HCT116 (cell line): ENCODE measurements around the gene NXT1.

Experiments
- EGR1 ChIP-seq: IDR thresholded peaks from 2 replicates; pipeline ENCODE4 v1.6.1; 2012; ENCODE audit warnings: low read depth
- ELF1 ChIP-seq: IDR thresholded peaks from 2 replicates; pipeline ENCODE4 v1.6.1; 2012; ENCODE audit warnings: low read depth, borderline replicate concordance
- EZH2phosphoT487 ChIP-seq: fragments of 200-600 bp; IDR thresholded peaks from 2 replicates; pipeline ENCODE4 v1.6.1; 2018; ENCODE audit warnings: antibody characterized with exemption, borderline replicate concordance
- POLR2A ChIP-seq: IDR thresholded peaks from 2 replicates; pipeline ENCODE4 v1.7.0; 2011; ENCODE audit warnings: borderline replicate concordance; ENCODE audit not compliant: insufficient read depth, insufficient read length; ENCODE audit errors: extremely low read depth
- RAD21 ChIP-seq: IDR thresholded peaks from 2 replicates; pipeline ENCODE4 v1.6.1; 2012; ENCODE audit warnings: low read depth, mild to moderate bottlenecking
- YY1 ChIP-seq: IDR thresholded peaks from 2 replicates; pipeline ENCODE4 v1.6.1; 2011; ENCODE audit warnings: low read length, low read depth, moderate library complexity, mild to moderate bottlenecking; ENCODE audit not compliant: insufficient replicate concordance; ENCODE audit errors: extremely low read depth
- ZNF274 ChIP-seq: fragments of 200-500 bp; sonication (Bioruptor generic); IDR thresholded peaks from 2 replicates; pipeline ENCODE4 v1.6.1; 2014; ENCODE audit warnings: mild to moderate bottlenecking, low read depth, low read length, inconsistent platforms
- TF ChIP-seq, protein P1 (sequence below): IDR thresholded peaks from 2 replicates; pipeline ENCODE4 v1.6.1; 2012
- TF ChIP-seq, protein P2 (sequence below), 3 experiments: fragments of 200-600 bp in 1 of 3; sonication (generic) in 1 of 3; IDR thresholded peaks in 2 of 3; conservative IDR thresholded peaks in 1 of 3; 2 replicates each; pipeline ENCODE4 v1.5.1; 2012 to 2017; ENCODE audit warnings: low read depth in 2 of 3, low read length in 2 of 3, antibody characterized with exemption in 1 of 3, borderline replicate concordance in 1 of 3, control low read depth in 1 of 3, mild to moderate bottlenecking in 1 of 3, mixed read lengths in 1 of 3, mixed run types in 1 of 3, moderate library complexity in 1 of 3; ENCODE audit not compliant: insufficient read depth in 1 of 3
- TF ChIP-seq, protein P3 (sequence below): IDR thresholded peaks from 2 replicates; pipeline ENCODE4 v1.6.1; 2012; ENCODE audit warnings: low read depth

DNA sequence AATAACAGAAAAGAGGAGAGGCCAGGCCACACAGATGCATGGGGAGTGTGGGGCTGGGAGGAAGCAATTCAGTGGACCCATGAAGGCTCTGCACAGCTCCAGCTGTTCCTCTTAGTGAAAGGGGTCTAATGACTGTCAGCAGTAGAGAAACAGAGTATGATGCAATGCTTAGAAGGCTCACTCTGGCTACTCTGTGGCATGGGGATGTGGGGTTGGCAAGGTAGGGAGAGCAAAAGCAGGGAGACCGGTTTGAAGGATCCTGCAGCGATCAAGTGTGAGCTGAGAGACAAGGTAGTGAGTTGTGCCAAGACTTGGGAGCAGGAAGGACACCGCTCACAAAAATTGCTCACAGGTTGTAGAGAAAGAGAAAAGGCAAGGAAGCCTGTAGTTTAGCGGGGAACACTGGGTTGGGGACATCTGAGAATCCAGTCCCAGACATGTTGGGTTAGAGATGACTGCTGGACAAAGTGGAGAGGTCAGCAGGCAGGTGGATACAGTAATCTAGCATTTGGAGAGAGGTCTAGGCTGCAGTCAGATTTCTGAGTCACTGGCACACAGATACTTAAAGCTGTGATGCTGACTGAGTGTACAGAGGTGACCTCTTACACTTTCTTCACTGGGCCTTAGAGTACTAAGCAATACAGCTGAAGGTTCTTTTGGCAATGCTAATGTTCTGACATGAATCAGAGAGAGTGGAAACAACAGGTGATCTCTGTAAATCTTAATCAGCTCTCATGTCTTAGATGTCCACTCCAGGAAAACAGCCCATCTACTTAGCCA lies 43.6 kb downstream of the NXT1 start:
- TF ChIP-seq, protein P1, sequence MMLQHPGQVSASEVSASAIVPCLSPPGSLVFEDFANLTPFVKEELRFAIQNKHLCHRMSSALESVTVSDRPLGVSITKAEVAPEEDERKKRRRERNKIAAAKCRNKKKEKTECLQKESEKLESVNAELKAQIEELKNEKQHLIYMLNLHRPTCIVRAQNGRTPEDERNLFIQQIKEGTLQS = no peak
- TF ChIP-seq RAD21 (no peak), POLR2A (no peak), EGR1 (no peak), YY1 (no peak), ZNF274 (no peak), ELF1 (no peak), EZH2phosphoT487 (no peak)
- TF ChIP-seq, protein P2, sequence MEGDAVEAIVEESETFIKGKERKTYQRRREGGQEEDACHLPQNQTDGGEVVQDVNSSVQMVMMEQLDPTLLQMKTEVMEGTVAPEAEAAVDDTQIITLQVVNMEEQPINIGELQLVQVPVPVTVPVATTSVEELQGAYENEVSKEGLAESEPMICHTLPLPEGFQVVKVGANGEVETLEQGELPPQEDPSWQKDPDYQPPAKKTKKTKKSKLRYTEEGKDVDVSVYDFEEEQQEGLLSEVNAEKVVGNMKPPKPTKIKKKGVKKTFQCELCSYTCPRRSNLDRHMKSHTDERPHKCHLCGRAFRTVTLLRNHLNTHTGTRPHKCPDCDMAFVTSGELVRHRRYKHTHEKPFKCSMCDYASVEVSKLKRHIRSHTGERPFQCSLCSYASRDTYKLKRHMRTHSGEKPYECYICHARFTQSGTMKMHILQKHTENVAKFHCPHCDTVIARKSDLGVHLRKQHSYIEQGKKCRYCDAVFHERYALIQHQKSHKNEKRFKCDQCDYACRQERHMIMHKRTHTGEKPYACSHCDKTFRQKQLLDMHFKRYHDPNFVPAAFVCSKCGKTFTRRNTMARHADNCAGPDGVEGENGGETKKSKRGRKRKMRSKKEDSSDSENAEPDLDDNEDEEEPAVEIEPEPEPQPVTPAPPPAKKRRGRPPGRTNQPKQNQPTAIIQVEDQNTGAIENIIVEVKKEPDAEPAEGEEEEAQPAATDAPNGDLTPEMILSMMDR (IDR thresholded peaks at IDR 0.05 in 2 of 3, conservative IDR thresholded peaks at IDR 0.05 in 1 of 3; ENCODE audit: borderline replicate concordance in 1 of 3, insufficient read depth in 1 of 3, low read depth in 2 of 3, low read length in 2 of 3) = no peak
- TF ChIP-seq, protein P3, sequence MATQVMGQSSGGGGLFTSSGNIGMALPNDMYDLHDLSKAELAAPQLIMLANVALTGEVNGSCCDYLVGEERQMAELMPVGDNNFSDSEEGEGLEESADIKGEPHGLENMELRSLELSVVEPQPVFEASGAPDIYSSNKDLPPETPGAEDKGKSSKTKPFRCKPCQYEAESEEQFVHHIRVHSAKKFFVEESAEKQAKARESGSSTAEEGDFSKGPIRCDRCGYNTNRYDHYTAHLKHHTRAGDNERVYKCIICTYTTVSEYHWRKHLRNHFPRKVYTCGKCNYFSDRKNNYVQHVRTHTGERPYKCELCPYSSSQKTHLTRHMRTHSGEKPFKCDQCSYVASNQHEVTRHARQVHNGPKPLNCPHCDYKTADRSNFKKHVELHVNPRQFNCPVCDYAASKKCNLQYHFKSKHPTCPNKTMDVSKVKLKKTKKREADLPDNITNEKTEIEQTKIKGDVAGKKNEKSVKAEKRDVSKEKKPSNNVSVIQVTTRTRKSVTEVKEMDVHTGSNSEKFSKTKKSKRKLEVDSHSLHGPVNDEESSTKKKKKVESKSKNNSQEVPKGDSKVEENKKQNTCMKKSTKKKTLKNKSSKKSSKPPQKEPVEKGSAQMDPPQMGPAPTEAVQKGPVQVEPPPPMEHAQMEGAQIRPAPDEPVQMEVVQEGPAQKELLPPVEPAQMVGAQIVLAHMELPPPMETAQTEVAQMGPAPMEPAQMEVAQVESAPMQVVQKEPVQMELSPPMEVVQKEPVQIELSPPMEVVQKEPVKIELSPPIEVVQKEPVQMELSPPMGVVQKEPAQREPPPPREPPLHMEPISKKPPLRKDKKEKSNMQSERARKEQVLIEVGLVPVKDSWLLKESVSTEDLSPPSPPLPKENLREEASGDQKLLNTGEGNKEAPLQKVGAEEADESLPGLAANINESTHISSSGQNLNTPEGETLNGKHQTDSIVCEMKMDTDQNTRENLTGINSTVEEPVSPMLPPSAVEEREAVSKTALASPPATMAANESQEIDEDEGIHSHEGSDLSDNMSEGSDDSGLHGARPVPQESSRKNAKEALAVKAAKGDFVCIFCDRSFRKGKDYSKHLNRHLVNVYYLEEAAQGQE = no peak
